PC-9 (cell line): ENCODE data around the gene NFATC1. TPM values are rescaled to one million over a fixed set of nuclear protein-coding genes. Genes with fewer than 3 reads are reported as not detected.
"Not testable (repeated sequence)": the region's sequence is repeated elsewhere in the genome, so short reads cannot be mapped to it uniquely, and the experiment has no call there.

ENCODE experiments used
- BruUV-seq: library from RNA; stranded (reverse); fragments of 400-500 nt; replicated peaks from 2 replicates; lab custom pipeline; 2021; lab: Mats Ljungman, UMichigan
- CTCF ChIA-PET: fragments of 300-600 bp; sonication (Branson Sonifier 250); formaldehyde crosslinking; loops from one replicate; lab custom pipeline; 2022; ENCODE audit warnings: antibody characterized with exemption; lab: Charles Lee
- POLR2A ChIA-PET: fragments of 300-600 bp; sonication (Branson Sonifier 250); formaldehyde crosslinking; loops from one replicate; lab custom pipeline; 2022; ENCODE audit warnings: antibody characterized with exemption; ENCODE audit not compliant: unreplicated experiment; lab: Charles Lee
- DNase-seq, 2 experiments: peaks; one replicate each; pipeline versions ENCODE4 v3.0.0 to v3.0.0-alpha.2; 2015 to 2022; ENCODE audit warnings: mixed read lengths in 1 of 2
- H2AFZ ChIP-seq: fragments of 200-600 bp; sonication (generic); 2 replicates; pipeline ENCODE4 v1.8.1; 2017; ENCODE audit warnings: antibody characterized with exemption
- H3F3A ChIP-seq: fragments of 200-600 bp; sonication (generic); 2 replicates; pipeline ENCODE4 v1.8.1; 2017; ENCODE audit warnings: antibody characterized with exemption, mild to moderate bottlenecking, low read depth; ENCODE audit not compliant: insufficient read depth
- H3K27ac ChIP-seq: fragments of 200-600 bp; sonication (generic); 2 replicates; pipeline ENCODE4 v1.6.1; 2016; ENCODE audit warnings: mixed run types
- H3K27me3 ChIP-seq: fragments of 200-600 bp; sonication (generic); 2 replicates; pipeline ENCODE4 v1.6.1; 2016; ENCODE audit warnings: low read depth, mixed run types; ENCODE audit not compliant: insufficient read depth
- H3K36me3 ChIP-seq: fragments of 200-600 bp; sonication (generic); 2 replicates; pipeline ENCODE4 v1.6.1; 2016; ENCODE audit warnings: low read depth, mixed run types
- H3K4me1 ChIP-seq: fragments of 200-600 bp; sonication (generic); replicated peaks from 2 replicates; pipeline ENCODE4 v1.6.1; 2016; ENCODE audit warnings: mixed run types; ENCODE audit not compliant: insufficient read depth
- H3K4me2 ChIP-seq: fragments of 200-600 bp; sonication (generic); 2 replicates; pipeline ENCODE4 v1.6.1; 2017; ENCODE audit warnings: mixed run types
- H3K4me3 ChIP-seq: fragments of 200-600 bp; sonication (generic); 2 replicates; pipeline ENCODE4 v1.6.1; 2016; ENCODE audit warnings: mixed run types
- H3K79me2 ChIP-seq: fragments of 200-600 bp; sonication (generic); 2 replicates; pipeline ENCODE4 v1.6.1; 2017; ENCODE audit warnings: low read depth, mixed run types
- H3K9me2 ChIP-seq: fragments of 200-600 bp; sonication (generic); 2 replicates; pipeline ENCODE4 v1.8.1; 2017; ENCODE audit warnings: mild to moderate bottlenecking; ENCODE audit not compliant: insufficient read depth
- H3K9me3 ChIP-seq: fragments of 200-600 bp; sonication (generic); 2 replicates; pipeline ENCODE4 v1.8.1; 2016; ENCODE audit warnings: low read depth; ENCODE audit not compliant: insufficient read depth
- H4K20me1 ChIP-seq: fragments of 200-600 bp; sonication (generic); 2 replicates; pipeline ENCODE4 v1.8.1; 2017; ENCODE audit not compliant: insufficient read depth
- EZH2 ChIP-seq: fragments of 200-600 bp; sonication (generic); IDR thresholded peaks from 2 replicates; pipeline ENCODE4 v1.8.0; 2017; ENCODE audit warnings: antibody characterized with exemption, low read depth
- intact Hi-C: fragments of 100-400 bp; cut with micrococcal nuclease; formaldehyde crosslinking; loops from one replicate; pipeline ENCODE4 v1.10.0; 2022; ENCODE audit not compliant: unreplicated experiment
- total RNA-seq: library from RNA; stranded (reverse); gene quantifications from 2 replicates; pipeline ENCODE4 v1.2.3, GENCODE V29; 2021
- TF ChIP-seq, protein P1 (sequence below): fragments of 200-600 bp; sonication (generic); conservative IDR thresholded peaks from 2 replicates; pipeline ENCODE4 v1.6.1; 2017; ENCODE audit warnings: mixed run types, antibody characterized with exemption, mild to moderate bottlenecking, moderate library complexity

Gene NFATC1
- total RNA-seq, 1 experiment from 2014 or later: 2.6 TPM

DNA sequence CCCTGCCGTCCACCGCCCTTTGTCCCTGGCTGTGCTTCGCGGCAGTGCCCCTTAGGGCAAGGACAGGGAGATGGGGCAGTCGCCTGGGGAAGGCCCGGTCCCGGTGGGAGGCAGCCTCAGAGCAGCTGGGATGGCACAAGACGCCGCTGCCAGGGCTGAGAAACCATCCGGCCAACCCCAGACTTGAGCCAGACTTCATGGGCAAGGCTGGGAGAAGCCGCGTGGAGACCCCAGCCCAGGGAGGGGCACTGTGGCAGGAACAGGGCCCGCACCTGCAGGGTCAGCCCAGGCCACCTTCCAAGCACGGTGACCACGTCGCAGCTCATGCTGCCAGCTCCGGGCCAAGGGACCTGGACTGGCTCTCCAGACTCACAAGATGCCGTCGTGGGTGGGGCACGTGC, 84.0 kb downstream of the NFATC1 start:
- no peaks in the 10 kb centered on the region for H3F3A ChIP-seq
- H3K36me3 ChIP-seq: no peaks in the 10 kb centered on the region
- H3K9me3 ChIP-seq: no peaks in the 10 kb centered on the region
- intact Hi-C loops: no loop called here
- H3K4me1 ChIP-seq: no peaks in the 10 kb centered on the region
- H3K79me2 ChIP-seq: no peaks in the 10 kb centered on the region
- no peak overlapping the region for H2AFZ ChIP-seq
- H3K4me3 ChIP-seq: no peak overlapping the region
- H3K4me2 ChIP-seq: no peak overlapping the region
- ChIA-PET CTCF (no interaction called here), POLR2A (no interaction called here)
- BruUV-seq: no TSS peak
- H3K27me3 ChIP-seq: peaks cover 1% of the 10 kb centered on the region
- DNase-seq: no peak
- H4K20me1 ChIP-seq: no peaks in the 10 kb centered on the region
- no peak overlapping the region for H3K27ac ChIP-seq
- no peak for TF ChIP-seq EZH2
- TF ChIP-seq, protein P1, sequence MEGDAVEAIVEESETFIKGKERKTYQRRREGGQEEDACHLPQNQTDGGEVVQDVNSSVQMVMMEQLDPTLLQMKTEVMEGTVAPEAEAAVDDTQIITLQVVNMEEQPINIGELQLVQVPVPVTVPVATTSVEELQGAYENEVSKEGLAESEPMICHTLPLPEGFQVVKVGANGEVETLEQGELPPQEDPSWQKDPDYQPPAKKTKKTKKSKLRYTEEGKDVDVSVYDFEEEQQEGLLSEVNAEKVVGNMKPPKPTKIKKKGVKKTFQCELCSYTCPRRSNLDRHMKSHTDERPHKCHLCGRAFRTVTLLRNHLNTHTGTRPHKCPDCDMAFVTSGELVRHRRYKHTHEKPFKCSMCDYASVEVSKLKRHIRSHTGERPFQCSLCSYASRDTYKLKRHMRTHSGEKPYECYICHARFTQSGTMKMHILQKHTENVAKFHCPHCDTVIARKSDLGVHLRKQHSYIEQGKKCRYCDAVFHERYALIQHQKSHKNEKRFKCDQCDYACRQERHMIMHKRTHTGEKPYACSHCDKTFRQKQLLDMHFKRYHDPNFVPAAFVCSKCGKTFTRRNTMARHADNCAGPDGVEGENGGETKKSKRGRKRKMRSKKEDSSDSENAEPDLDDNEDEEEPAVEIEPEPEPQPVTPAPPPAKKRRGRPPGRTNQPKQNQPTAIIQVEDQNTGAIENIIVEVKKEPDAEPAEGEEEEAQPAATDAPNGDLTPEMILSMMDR: no peak
- no peaks in the 10 kb centered on the region for H3K9me2 ChIP-seq

DNA sequence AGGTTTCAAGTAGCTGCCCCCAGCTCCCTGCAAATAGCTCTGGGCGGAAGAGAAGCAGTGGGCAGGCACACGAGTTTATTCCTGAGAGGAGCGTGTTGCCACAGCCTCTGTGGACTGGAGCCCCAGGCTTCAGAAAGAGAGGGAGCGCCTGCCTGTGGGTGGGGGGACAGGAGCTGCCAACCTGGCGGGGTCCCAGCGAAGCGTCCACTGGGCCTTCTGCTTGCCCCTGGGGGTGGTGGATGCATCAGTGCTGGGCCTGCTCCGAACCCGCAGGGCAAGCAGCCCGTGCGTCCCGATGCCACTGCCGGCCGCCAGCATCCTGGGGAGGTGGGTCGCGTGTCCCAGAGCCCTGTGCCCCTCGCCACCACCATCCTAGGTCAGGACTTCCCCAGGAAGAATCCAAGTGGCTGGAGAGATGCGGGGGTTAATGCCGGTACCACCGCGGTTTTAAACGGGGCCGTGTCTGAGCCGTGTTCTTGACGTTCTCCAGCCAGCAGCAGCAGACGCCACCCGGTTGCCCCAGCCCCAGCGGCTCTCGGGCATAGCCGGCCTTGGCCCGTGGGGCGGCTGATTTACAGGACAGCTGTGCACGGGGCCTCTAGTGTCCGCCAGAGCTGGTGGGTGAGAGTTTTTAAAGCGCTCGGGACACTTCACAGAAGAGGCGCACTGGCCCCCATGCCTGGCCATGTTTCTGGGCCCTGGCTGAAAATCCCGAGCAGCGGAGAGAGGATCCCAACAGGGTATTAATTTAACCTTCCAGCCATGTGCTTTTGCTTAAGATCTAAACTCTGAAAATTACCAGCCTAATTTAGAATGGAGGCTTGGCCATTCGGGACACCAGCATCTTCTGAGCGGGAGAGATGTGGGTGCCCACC, 84.7 kb downstream of the NFATC1 start:
- H3K79me2 ChIP-seq: no peaks in the 10 kb centered on the region
- H3K4me3 ChIP-seq: no peak overlapping the region
- no peaks in the 10 kb centered on the region for H3K36me3 ChIP-seq
- H3K4me1 ChIP-seq: no peaks in the 10 kb centered on the region
- H3K27me3 ChIP-seq: peaks cover 6% of the 10 kb centered on the region
- TF ChIP-seq, protein P1: no peak
- H3K4me2 ChIP-seq: no peak overlapping the region
- CTCF ChIA-PET: no interaction called here
- DNase-seq: no peak
- no TSS peak for BruUV-seq
- no peaks in the 10 kb centered on the region for H4K20me1 ChIP-seq
- no peaks in the 10 kb centered on the region for H3K9me2 ChIP-seq
- no peak overlapping the region for H2AFZ ChIP-seq
- intact Hi-C loops: no loop called here
- H3F3A ChIP-seq: no peaks in the 10 kb centered on the region
- POLR2A ChIA-PET: no interaction called here
- no peaks in the 10 kb centered on the region for H3K9me3 ChIP-seq
- no peak overlapping the region for H3K27ac ChIP-seq

DNA sequence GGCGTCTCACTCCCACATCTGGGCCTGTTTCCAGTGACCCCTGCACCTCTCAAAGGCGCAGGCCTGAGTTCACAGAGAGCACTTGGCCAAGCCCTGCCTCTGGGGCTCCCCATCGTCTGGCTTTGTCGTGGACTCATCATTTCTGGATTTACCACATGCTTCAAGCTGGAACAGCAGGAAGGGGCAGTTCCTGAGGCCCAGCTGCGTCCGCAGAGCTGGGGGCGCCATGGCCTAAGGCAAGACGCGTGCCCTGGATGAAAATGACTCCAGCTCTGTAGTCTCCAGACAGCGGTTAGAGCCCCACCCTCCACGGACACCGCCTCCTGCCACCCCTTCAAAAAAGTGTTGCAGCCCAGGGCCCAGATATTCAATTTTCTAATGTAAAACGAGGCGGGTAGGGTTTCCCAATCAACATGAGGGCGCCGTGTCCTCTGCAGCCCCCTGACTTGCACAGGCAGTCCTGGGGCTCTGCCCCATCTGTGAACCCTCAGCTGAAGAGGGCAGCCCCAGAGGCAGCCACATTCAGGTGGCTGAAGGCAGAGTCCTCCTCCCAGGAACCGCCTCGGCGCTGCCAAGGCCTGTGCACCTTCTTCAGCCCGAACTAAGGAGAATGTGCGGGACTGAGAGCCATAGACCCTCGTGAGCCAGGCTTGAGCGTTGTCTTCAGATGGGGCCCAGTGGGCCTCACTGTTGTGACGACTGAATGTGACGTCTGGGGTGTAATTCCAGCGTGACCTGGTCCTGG, 85.5 kb downstream of the NFATC1 start:
- no peak for TF ChIP-seq EZH2
- TF ChIP-seq, protein P1: no peak
- no TSS peak for BruUV-seq
- no peaks in the 10 kb centered on the region for H3K36me3 ChIP-seq
- no peak overlapping the region for H3K4me3 ChIP-seq
- no peaks in the 10 kb centered on the region for H3K9me3 ChIP-seq
- H3F3A ChIP-seq: no peaks in the 10 kb centered on the region
- peaks cover 6% of the 10 kb centered on the region for H3K27me3 ChIP-seq
- ChIA-PET POLR2A (no interaction called here), CTCF (no interaction called here)
- H3K4me2 ChIP-seq: no peak overlapping the region
- intact Hi-C loops: no loop called here
- no peak for DNase-seq
- no peaks in the 10 kb centered on the region for H3K9me2 ChIP-seq
- H4K20me1 ChIP-seq: no peaks in the 10 kb centered on the region
- H3K27ac ChIP-seq: no peak overlapping the region
- no peaks in the 10 kb centered on the region for H3K4me1 ChIP-seq
- H3K79me2 ChIP-seq: no peaks in the 10 kb centered on the region
- no peak overlapping the region for H2AFZ ChIP-seq

GRCh38 chr18:79483393-79483792, 87.7 kb downstream of the NFATC1 start:
- H3K27ac ChIP-seq, H3K4me1 ChIP-seq, POLR2A ChIA-PET, H2AFZ ChIP-seq, H3K9me3 ChIP-seq, H3K4me3 ChIP-seq, H4K20me1 ChIP-seq, H3F3A ChIP-seq, H3K79me2 ChIP-seq, CTCF ChIA-PET, BruUV-seq, DNase-seq, H3K36me3 ChIP-seq, H3K27me3 ChIP-seq, H3K4me2 ChIP-seq, intact Hi-C loops, H3K9me2 ChIP-seq: not testable (repeated sequence)
